Fibroblast of pulmonary artery (primary cell): ENCODE data around the gene POLR3B.

Source experiments
- DNase-seq: peaks from one replicate; pipeline ENCODE4 v3.0.0-alpha.2; 2010; ENCODE audit warnings: low read depth
- H3K4me3 ChIP-seq: replicated peaks from 2 replicates; pipeline ENCODE4 v1.5.1; 2011; ENCODE audit warnings: low read depth, mild to moderate bottlenecking, control low read depth, low read length, moderate library complexity
- CTCF ChIP-seq: IDR thresholded peaks from 2 replicates; pipeline ENCODE4 v1.5.1; 2011; ENCODE audit warnings: mild to moderate bottlenecking, control low read depth, low read length, inconsistent platforms; ENCODE audit errors: missing control alignments

The POLR3B gene

GRCh38 chr12:106358396-106359241 lies 1.1 kb downstream of the POLR3B start:
- peak overlapping the region; percentile 84 for H3K4me3 ChIP-seq
- TF ChIP-seq CTCF = no peak
- DNase-seq = peak; percentile 81

- TF ChIP-seq CTCF = no peak
- no peak overlapping the region for H3K4me3 ChIP-seq
- no peak for DNase-seq
These were observed 2.3 kb downstream of the POLR3B start for GRCh38 chr12:106359646-106360399.

GRCh38 chr12:106360400-106360994 lies 2.9 kb downstream of the POLR3B start:
- H3K4me3 ChIP-seq = no peak overlapping the region
- no peak for DNase-seq
- no peak for TF ChIP-seq CTCF

- DNase-seq = no peak
- TF ChIP-seq CTCF = no peak
These were observed 5.4 kb downstream of the POLR3B start for GRCh38 chr12:106362971-106363370.

GRCh38 chr12:106364261-106364660 lies 6.7 kb downstream of the POLR3B start:
- no peak for TF ChIP-seq CTCF
- DNase-seq = no peak
- no peak overlapping the region for H3K4me3 ChIP-seq

More at GRCh38 chr12:106362971-106363370, 5.4 kb downstream of the POLR3B start:
- H3K4me3 ChIP-seq = no peak overlapping the region

- peak; percentile 87 for DNase-seq
- TF ChIP-seq CTCF = no peak
These were observed 12.2 kb downstream of the POLR3B start for GRCh38 chr12:106369624-106370346.

More at GRCh38 chr12:106369624-106370346, 12.2 kb downstream of the POLR3B start:
- H3K4me3 ChIP-seq = no peak overlapping the region
